EL (cell line): ENCODE data around the gene PHACTR1.

Experiments
- DNase-seq: peaks from one replicate; pipeline ENCODE4 v3.0.0-alpha.2; 2016

PHACTR1 gene

GRCh38 chr6:12851123-12851695 is 134.6 kb downstream of the PHACTR1 start:
- DNase-seq: peak; percentile 53

GRCh38 chr6:12861603-12862002 is 145.0 kb downstream of the PHACTR1 start:
- no peak for DNase-seq

- DNase-seq: no peak
Observed at GRCh38 chr6:12865117-12865516, 148.6 kb downstream of the PHACTR1 start.

- DNase-seq: no peak
Observed at GRCh38 chr6:12865671-12866181, 149.2 kb downstream of the PHACTR1 start.

GRCh38 chr6:12866422-12867029 is 150.0 kb downstream of the PHACTR1 start:
- DNase-seq: no peak

- no peak for DNase-seq
Observed at GRCh38 chr6:12869816-12870432, 153.4 kb downstream of the PHACTR1 start.

GRCh38 chr6:12873691-12874090 is 157.1 kb downstream of the PHACTR1 start:
- peak; percentile 11 for DNase-seq

- DNase-seq: peak; percentile 85
Observed at GRCh38 chr6:12875051-12875450, 158.5 kb downstream of the PHACTR1 start.

GRCh38 chr6:12878741-12879140 is 162.2 kb downstream of the PHACTR1 start:
- no peak for DNase-seq

- DNase-seq: no peak
Observed at GRCh38 chr6:12882761-12883290, 166.3 kb downstream of the PHACTR1 start.

GRCh38 chr6:12884983-12885382 is 168.4 kb downstream of the PHACTR1 start:
- no peak for DNase-seq

- DNase-seq: peak; percentile 69
Observed at GRCh38 chr6:12886961-12887775, 170.6 kb downstream of the PHACTR1 start.

- no peak for DNase-seq
Observed at GRCh38 chr6:12890171-12890790, 173.7 kb downstream of the PHACTR1 start.

- no peak for DNase-seq
Observed at GRCh38 chr6:12891595-12891994, 175.0 kb downstream of the PHACTR1 start.

GRCh38 chr6:12892151-12892550 is 175.6 kb downstream of the PHACTR1 start:
- DNase-seq: no peak

- DNase-seq: no peak
Observed at GRCh38 chr6:12893036-12893435, 176.5 kb downstream of the PHACTR1 start.

- DNase-seq: no peak
Observed at GRCh38 chr6:12895721-12896120, 179.2 kb downstream of the PHACTR1 start.

- no peak for DNase-seq
Observed at GRCh38 chr6:12896208-12896733, 179.7 kb downstream of the PHACTR1 start.

GRCh38 chr6:12898603-12899002 is 182.0 kb downstream of the PHACTR1 start:
- DNase-seq: no peak

- no peak for DNase-seq
Observed at GRCh38 chr6:12899046-12899833, 182.7 kb downstream of the PHACTR1 start.

GRCh38 chr6:12903246-12903645 is 186.7 kb downstream of the PHACTR1 start:
- no peak for DNase-seq

- no peak for DNase-seq
Observed at GRCh38 chr6:12909833-12910232, 193.3 kb downstream of the PHACTR1 start.
